Fibroblast of lung (primary cell): ENCODE data around the gene PTPRO.

Experiments
- EZH2 ChIP-seq: IDR thresholded peaks from 2 replicates; pipeline ENCODE4 v1.5.1; 2012; ENCODE audit warnings: low read length, control low read depth, mild to moderate bottlenecking; ENCODE audit errors: missing control alignments
- TF ChIP-seq, protein P1 (sequence below), 2 donors: IDR thresholded peaks in 1 of 2; conservative IDR thresholded peaks in 1 of 2; 1 replicate in 1 of 2; 2 replicates in 1 of 2; pipeline ENCODE4 v1.5.1; 2011 to 2012; ENCODE audit warnings: low read length in 2 of 2, control low read depth in 1 of 2, inconsistent platforms in 1 of 2, low read depth in 1 of 2, mild to moderate bottlenecking in 1 of 2

DNA sequence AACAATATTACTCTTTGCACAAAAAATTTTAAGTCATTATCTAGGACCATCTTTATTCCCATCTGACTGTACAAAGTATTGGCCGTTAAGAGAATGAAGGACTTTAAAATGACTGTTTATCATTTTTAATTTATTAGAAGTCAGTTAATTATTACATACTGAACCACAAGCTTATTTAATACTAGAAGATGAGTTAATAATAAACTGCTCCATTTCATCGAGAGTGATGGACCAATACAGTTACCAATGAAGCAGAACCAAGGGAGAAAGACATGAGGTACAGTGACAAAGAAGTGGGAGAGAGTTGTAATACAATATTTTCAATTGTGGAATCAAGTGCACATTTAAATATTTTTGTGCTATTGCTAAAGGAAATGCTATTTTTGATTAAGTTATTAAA, 83.3 kb downstream of the PTPRO start:
- TF ChIP-seq, protein P1, sequence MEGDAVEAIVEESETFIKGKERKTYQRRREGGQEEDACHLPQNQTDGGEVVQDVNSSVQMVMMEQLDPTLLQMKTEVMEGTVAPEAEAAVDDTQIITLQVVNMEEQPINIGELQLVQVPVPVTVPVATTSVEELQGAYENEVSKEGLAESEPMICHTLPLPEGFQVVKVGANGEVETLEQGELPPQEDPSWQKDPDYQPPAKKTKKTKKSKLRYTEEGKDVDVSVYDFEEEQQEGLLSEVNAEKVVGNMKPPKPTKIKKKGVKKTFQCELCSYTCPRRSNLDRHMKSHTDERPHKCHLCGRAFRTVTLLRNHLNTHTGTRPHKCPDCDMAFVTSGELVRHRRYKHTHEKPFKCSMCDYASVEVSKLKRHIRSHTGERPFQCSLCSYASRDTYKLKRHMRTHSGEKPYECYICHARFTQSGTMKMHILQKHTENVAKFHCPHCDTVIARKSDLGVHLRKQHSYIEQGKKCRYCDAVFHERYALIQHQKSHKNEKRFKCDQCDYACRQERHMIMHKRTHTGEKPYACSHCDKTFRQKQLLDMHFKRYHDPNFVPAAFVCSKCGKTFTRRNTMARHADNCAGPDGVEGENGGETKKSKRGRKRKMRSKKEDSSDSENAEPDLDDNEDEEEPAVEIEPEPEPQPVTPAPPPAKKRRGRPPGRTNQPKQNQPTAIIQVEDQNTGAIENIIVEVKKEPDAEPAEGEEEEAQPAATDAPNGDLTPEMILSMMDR (conservative IDR thresholded peaks at IDR 0.05 in 1 of 2, IDR thresholded peaks at IDR 0.05 in 1 of 2; ENCODE audit: low read depth in 1 of 2, low read length in 2 of 2), result no peak
- no peak for TF ChIP-seq EZH2
